Measurements from ENCODE around the gene WNT16.

WNT16 gene

DNA sequence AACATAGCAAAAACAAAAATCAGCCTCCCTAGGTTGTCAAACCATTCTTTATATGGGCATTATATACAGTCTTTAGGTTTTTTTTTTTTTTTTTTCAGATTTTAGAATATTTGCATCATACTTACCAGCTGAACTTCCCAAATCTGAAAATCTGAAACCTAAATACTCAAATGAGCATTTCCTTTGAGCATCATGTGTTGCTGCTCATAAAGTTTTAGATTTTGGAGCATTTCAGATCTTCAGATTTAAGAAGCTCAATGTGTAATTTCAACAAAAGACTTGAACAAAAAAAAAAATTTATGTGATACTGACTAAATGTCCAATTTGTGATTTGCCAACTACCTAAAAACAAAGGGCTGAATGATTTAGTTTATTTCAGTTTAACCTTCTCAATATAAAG, 53.7 kb downstream of the WNT16 start:
- TF ChIP-seq, protein P1, sequence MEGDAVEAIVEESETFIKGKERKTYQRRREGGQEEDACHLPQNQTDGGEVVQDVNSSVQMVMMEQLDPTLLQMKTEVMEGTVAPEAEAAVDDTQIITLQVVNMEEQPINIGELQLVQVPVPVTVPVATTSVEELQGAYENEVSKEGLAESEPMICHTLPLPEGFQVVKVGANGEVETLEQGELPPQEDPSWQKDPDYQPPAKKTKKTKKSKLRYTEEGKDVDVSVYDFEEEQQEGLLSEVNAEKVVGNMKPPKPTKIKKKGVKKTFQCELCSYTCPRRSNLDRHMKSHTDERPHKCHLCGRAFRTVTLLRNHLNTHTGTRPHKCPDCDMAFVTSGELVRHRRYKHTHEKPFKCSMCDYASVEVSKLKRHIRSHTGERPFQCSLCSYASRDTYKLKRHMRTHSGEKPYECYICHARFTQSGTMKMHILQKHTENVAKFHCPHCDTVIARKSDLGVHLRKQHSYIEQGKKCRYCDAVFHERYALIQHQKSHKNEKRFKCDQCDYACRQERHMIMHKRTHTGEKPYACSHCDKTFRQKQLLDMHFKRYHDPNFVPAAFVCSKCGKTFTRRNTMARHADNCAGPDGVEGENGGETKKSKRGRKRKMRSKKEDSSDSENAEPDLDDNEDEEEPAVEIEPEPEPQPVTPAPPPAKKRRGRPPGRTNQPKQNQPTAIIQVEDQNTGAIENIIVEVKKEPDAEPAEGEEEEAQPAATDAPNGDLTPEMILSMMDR (conservative IDR thresholded peaks at IDR 0.05; ENCODE audit: low read length) = no peak
- H3K4me3 ChIP-seq (ENCODE audit: low read length) = no peak overlapping the region
- no peak for DNase-seq (ENCODE audit: low read depth)

DNA sequence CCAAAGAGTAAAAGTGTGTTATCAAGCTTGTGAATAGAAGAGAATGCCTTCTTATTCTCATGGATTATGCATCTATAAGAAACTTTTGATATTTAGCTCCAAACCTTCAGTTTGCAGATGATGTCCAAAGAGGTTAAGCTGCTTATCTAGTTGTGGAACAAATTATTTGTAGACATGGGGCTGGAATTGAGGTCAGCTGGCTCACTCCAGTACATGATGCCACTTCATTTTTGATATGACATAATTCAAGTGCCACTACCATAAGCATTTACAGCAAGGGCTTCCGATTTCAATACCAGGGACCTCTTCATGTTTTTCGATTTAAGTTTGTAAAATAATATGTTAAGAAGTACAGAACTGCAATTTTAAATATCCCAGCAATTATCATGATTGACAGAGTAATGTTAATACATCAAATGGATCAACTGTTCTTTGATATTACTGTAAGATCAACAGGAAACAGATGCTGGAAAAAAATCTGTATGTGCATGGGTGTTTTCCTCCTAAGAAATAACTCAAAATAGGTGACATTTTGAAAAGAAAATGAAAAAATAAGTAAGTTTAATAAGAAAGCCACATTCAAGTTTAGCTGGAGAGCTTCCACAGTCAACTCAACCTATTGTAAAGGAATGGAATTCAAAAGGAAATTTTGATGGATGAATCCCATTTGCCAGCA, 54.6 kb downstream of the WNT16 start:
- TF ChIP-seq, protein P1 (conservative IDR thresholded peaks at IDR 0.05; ENCODE audit: low read length) = no peak
- no peak for DNase-seq (ENCODE audit: low read depth)
- H3K4me3 ChIP-seq (ENCODE audit: low read length) = no peak overlapping the region

DNA sequence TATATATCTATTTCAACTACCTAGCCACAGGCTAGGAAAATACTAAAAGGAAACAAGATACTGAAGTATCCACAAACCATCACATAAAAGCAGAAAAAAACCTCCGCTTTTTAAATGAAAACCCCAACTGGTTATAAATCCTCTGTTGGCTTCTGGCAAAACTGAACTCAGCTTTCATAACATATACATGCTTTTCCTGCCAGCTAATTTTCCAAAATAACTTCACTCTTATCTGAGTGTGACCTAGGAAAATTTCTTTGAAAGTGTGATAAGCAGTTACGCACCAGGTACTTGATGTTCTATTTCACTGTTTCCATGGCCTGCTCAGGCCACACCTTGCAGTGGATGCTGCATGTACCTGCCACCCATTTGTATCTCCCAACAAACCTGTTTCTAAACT, 55.5 kb downstream of the WNT16 start:
- no peak overlapping the region for H3K4me3 ChIP-seq (ENCODE audit: low read length)
- no peak for DNase-seq (ENCODE audit: low read depth)
- TF ChIP-seq, protein P1 (conservative IDR thresholded peaks at IDR 0.05; ENCODE audit: low read length) = no peak

DNA sequence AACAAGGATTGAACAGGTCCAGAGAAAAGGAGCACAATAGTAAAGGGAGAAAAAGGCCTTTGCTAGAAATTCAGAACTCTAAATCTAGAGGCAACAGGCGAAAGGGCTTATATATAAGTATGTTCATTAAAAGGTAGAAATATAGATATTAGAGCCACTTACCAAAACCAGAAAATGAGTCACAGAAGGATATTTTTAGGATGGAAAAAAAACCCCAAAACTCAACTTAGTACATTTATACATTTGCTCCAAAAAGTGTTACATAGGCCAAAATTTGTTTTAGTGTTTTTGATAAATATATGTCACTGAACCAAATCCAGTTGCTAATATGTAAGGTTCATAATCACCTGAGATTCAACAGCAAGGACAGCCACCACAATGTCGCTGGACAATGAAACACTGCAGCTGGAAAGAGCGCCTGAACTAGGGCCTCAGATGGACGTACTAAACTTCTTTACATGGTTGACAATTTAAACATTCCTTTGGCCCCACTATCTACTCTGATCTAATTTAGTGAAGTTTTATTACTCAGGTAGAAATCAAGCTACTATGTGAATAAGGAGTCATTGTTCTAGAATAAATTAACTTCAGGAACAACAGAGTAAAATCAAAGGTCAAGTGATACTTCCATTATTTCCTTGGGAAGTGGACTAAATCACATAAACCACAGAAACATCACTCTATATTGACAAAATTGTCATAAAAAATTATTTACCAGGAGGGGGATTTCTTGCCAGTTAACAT, 56.4 kb downstream of the WNT16 start:
- H3K4me3 ChIP-seq (ENCODE audit: low read length) = no peak overlapping the region

DNA sequence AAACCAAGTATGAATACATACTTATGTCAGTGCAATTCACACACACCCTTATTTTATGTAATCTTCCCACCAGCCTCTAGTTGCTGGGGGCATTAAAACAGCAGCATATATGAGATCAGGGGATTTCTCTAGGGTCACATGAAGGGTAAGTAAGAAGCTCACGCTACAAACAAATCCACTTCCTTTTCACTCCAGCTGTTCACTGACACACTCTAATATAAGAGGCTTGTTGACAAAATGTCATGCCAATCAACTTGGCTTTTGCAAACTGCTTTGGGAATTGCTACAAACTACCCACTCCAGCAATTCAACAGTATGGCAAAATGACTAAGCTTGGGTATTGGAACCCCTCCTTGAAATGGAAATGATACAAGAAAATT, 57.0 kb downstream of the WNT16 start:
- DNase-seq (ENCODE audit: low read depth) = no peak
- TF ChIP-seq, protein P1 (conservative IDR thresholded peaks at IDR 0.05; ENCODE audit: low read length) = no peak
- H3K4me3 ChIP-seq (ENCODE audit: low read length) = no peak overlapping the region

More for the DNA sequence above, 56.4 kb downstream of the WNT16 start:
- TF ChIP-seq, protein P1 (conservative IDR thresholded peaks at IDR 0.05; ENCODE audit: low read length) = no peak
- DNase-seq (ENCODE audit: low read depth) = no peak

DNA sequence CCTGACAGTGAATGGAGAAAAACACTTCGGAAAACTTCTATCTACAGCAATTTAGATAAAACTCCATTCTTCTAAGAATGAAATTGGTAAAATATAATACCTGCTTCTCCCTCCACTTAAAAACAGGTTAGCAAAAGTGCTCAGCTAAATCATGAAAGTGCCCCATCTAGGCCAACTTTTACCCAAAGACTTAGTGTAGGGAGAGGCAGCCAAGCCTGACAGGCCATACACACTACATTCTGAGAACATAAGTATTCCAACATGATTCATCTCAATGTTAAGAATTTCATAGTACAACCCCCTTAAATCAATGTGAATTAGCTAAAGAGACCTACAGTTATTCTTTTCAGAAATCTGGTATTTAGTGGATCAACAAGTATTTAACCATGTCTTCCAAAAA, 60.1 kb downstream of the WNT16 start:
- DNase-seq (ENCODE audit: low read depth) = no peak
- no peak overlapping the region for H3K4me3 ChIP-seq (ENCODE audit: low read length)
- TF ChIP-seq, protein P1 (conservative IDR thresholded peaks at IDR 0.05; ENCODE audit: low read length) = no peak

DNA sequence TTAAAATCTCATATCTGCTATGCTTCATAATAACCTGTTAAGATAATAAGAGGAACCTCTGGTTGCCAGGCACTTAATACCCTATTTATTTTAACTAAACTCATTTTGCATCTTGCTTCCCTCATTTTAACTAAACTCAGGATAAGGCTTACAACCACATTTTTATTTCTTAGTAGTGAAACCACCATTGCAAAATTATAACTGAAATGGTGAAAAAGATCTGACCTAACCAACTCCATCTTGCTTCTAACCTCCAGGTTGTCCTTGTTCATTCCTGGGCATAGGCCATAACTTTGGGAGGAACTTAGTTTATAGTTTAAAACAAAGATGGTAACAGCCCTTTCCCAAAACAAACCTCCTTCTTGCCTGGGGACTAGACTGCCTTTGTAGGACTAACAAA, 61.3 kb downstream of the WNT16 start:
- TF ChIP-seq, protein P1 (conservative IDR thresholded peaks at IDR 0.05; ENCODE audit: low read length) = no peak
- H3K4me3 ChIP-seq (ENCODE audit: low read length) = no peak overlapping the region
- no peak for DNase-seq (ENCODE audit: low read depth)
